ENCODE measurements around the gene LDLRAD3.
A peak's percentile ranks its signal among the peaks of the same experiment; 100 is the strongest.

LDLRAD3 gene

GRCh38 chr11:35962369-35963138 lies 18.7 kb downstream of the LDLRAD3 start:
- DNase-seq = no peak

GRCh38 chr11:35963911-35964310 lies 20.0 kb downstream of the LDLRAD3 start:
- no peak for DNase-seq

- DNase-seq = no peak
Observed at GRCh38 chr11:35964841-35965240, 21.0 kb downstream of the LDLRAD3 start.

GRCh38 chr11:35967042-35967441 lies 23.2 kb downstream of the LDLRAD3 start:
- no peak for DNase-seq

GRCh38 chr11:35968386-35969088 lies 24.7 kb downstream of the LDLRAD3 start:
- no peak for DNase-seq

- DNase-seq = no peak
Observed at GRCh38 chr11:35969089-35970042, 25.5 kb downstream of the LDLRAD3 start.

GRCh38 chr11:35970445-35970844 lies 26.6 kb downstream of the LDLRAD3 start:
- no peak for DNase-seq

GRCh38 chr11:35971841-35972422 lies 28.1 kb downstream of the LDLRAD3 start:
- DNase-seq = no peak

GRCh38 chr11:35974882-35975589 lies 31.2 kb downstream of the LDLRAD3 start:
- DNase-seq = no peak

GRCh38 chr11:35976434-35976833 lies 32.6 kb downstream of the LDLRAD3 start:
- DNase-seq = no peak

GRCh38 chr11:35978183-35978582 lies 34.3 kb downstream of the LDLRAD3 start:
- no peak for DNase-seq

GRCh38 chr11:35978891-35979290 lies 35.0 kb downstream of the LDLRAD3 start:
- DNase-seq = no peak

GRCh38 chr11:35980686-35981390 lies 37.0 kb downstream of the LDLRAD3 start:
- DNase-seq = no peak

- DNase-seq = peak; percentile 36
Observed at GRCh38 chr11:35981581-35981980, 37.7 kb downstream of the LDLRAD3 start.

GRCh38 chr11:35982061-35982460 lies 38.2 kb downstream of the LDLRAD3 start:
- peak; percentile 12 for DNase-seq

- no peak for DNase-seq
Observed at GRCh38 chr11:35983981-35984380, 40.1 kb downstream of the LDLRAD3 start.

- no peak for DNase-seq
Observed at GRCh38 chr11:35986947-35987346, 43.1 kb downstream of the LDLRAD3 start.

- no peak for DNase-seq
Observed at GRCh38 chr11:35990170-35990569, 46.3 kb downstream of the LDLRAD3 start.

- DNase-seq = no peak
Observed at GRCh38 chr11:35990816-35991215, 47.0 kb downstream of the LDLRAD3 start.

GRCh38 chr11:35992548-35992947 lies 48.7 kb downstream of the LDLRAD3 start:
- DNase-seq = no peak

GRCh38 chr11:35994421-35994820 lies 50.6 kb downstream of the LDLRAD3 start:
- no peak for DNase-seq

Measured in midbrain (tissue), 1 donor.